ENCODE data around the gene TBCC.

Gene TBCC

GRCh38 chr6:42727627-42728026, 18.3 kb downstream of the TBCC start:
- TF ChIP-seq, protein P1, sequence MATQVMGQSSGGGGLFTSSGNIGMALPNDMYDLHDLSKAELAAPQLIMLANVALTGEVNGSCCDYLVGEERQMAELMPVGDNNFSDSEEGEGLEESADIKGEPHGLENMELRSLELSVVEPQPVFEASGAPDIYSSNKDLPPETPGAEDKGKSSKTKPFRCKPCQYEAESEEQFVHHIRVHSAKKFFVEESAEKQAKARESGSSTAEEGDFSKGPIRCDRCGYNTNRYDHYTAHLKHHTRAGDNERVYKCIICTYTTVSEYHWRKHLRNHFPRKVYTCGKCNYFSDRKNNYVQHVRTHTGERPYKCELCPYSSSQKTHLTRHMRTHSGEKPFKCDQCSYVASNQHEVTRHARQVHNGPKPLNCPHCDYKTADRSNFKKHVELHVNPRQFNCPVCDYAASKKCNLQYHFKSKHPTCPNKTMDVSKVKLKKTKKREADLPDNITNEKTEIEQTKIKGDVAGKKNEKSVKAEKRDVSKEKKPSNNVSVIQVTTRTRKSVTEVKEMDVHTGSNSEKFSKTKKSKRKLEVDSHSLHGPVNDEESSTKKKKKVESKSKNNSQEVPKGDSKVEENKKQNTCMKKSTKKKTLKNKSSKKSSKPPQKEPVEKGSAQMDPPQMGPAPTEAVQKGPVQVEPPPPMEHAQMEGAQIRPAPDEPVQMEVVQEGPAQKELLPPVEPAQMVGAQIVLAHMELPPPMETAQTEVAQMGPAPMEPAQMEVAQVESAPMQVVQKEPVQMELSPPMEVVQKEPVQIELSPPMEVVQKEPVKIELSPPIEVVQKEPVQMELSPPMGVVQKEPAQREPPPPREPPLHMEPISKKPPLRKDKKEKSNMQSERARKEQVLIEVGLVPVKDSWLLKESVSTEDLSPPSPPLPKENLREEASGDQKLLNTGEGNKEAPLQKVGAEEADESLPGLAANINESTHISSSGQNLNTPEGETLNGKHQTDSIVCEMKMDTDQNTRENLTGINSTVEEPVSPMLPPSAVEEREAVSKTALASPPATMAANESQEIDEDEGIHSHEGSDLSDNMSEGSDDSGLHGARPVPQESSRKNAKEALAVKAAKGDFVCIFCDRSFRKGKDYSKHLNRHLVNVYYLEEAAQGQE (IDR thresholded peaks at IDR 0.05; ENCODE audit: insufficient read depth in 1 of 2, low read depth in 2 of 2, low read length in 2 of 2), result no peak
- TF ChIP-seq TAF1 (IDR thresholded peaks at IDR 0.05; ENCODE audit: borderline replicate concordance, insufficient read depth, low read length) (no peak), FOXP2 (optimal IDR thresholded peaks at IDR 0.05; ENCODE audit: borderline replicate concordance, extremely low read depth, extremely low read length, insufficient read depth) (no peak), SIN3A (IDR thresholded peaks at IDR 0.05; ENCODE audit: borderline replicate concordance, insufficient read depth, low read length) (no peak), POLR2AphosphoS5 (IDR thresholded peaks at IDR 0.05; ENCODE audit: low read depth, low read length) (no peak)

DNA sequence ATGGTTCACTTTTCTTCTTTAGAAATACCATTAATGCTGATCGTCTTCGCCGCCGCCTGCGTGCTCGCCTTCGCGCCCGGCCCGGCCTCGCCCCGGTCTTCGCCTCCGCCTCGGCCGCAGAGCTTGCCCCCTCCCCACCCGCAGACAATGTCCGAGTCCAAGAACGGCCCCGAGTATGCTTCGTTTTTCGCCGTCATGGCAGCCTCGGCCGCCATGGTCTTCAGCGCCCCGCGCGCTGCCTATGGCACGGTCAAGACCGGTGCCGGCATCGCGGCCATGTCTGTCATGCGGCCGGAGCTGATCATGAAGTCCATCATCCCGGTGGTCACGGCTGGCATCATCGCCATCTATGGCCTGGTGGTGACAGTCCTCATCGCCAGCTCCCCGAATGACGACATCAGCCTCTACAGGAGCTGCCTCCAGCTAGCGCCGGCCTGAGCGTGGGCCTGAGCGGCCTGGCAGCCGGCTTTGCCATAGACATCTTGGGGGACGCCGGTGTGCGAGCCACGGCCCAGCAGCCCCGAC, 18.8 kb downstream of the TBCC start:
- TF ChIP-seq FOXP2 (optimal IDR thresholded peaks at IDR 0.05; ENCODE audit: borderline replicate concordance, extremely low read depth, extremely low read length, insufficient read depth), result no peak
- TF ChIP-seq TAF1 (IDR thresholded peaks at IDR 0.05; ENCODE audit: borderline replicate concordance, insufficient read depth, low read length), result no peak
- no peak for TF ChIP-seq POLR2AphosphoS5 (IDR thresholded peaks at IDR 0.05; ENCODE audit: low read depth, low read length)
- TF ChIP-seq, protein P1 (IDR thresholded peaks at IDR 0.05; ENCODE audit: insufficient read depth in 1 of 2, low read depth in 2 of 2, low read length in 2 of 2), result no peak
- no peak for TF ChIP-seq SIN3A (IDR thresholded peaks at IDR 0.05; ENCODE audit: borderline replicate concordance, insufficient read depth, low read length)

GRCh38 chr6:42726485-42727086, 19.3 kb downstream of the TBCC start:
- TF ChIP-seq TAF1 (IDR thresholded peaks at IDR 0.05; ENCODE audit: borderline replicate concordance, insufficient read depth, low read length) (no peak), POLR2AphosphoS5 (IDR thresholded peaks at IDR 0.05; ENCODE audit: low read depth, low read length) (no peak), FOXP2 (optimal IDR thresholded peaks at IDR 0.05; ENCODE audit: borderline replicate concordance, extremely low read depth, extremely low read length, insufficient read depth) (no peak), SIN3A (IDR thresholded peaks at IDR 0.05; ENCODE audit: borderline replicate concordance, insufficient read depth, low read length) (no peak)
- TF ChIP-seq, protein P1 (IDR thresholded peaks at IDR 0.05; ENCODE audit: insufficient read depth in 1 of 2, low read depth in 2 of 2, low read length in 2 of 2), result no peak

DNA sequence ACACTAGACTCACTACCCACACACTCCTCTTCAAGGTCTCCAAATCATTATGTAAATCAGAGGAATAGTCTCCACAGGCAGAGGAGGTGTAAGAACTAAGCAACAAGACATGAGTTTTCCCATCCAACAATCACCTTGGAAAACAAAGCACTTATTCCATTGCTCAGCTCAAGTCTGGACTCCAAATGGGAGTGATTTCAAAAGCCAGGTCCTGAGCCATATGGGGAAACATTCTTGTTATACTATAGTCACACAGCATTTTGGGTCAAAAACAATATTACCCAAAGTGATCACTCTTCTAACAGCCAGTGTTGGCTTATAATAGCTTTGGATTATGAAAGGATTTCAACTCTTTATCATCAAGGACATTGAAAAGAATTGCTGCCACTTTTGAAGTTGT, 19.9 kb downstream of the TBCC start:
- TF ChIP-seq POLR2AphosphoS5 (IDR thresholded peaks at IDR 0.05; ENCODE audit: low read depth, low read length), result no peak
- TF ChIP-seq FOXP2 (optimal IDR thresholded peaks at IDR 0.05; ENCODE audit: borderline replicate concordance, extremely low read depth, extremely low read length, insufficient read depth), result no peak
- no peak for TF ChIP-seq SIN3A (IDR thresholded peaks at IDR 0.05; ENCODE audit: borderline replicate concordance, insufficient read depth, low read length)
- TF ChIP-seq, protein P1 (IDR thresholded peaks at IDR 0.05; ENCODE audit: insufficient read depth in 1 of 2, low read depth in 2 of 2, low read length in 2 of 2), result no peak
- TF ChIP-seq TAF1 (IDR thresholded peaks at IDR 0.05; ENCODE audit: borderline replicate concordance, insufficient read depth, low read length), result no peak

Data from PFSK-1 (cell line).